Measurements from ENCODE around the gene MCFD2.

The MCFD2 gene

DNA sequence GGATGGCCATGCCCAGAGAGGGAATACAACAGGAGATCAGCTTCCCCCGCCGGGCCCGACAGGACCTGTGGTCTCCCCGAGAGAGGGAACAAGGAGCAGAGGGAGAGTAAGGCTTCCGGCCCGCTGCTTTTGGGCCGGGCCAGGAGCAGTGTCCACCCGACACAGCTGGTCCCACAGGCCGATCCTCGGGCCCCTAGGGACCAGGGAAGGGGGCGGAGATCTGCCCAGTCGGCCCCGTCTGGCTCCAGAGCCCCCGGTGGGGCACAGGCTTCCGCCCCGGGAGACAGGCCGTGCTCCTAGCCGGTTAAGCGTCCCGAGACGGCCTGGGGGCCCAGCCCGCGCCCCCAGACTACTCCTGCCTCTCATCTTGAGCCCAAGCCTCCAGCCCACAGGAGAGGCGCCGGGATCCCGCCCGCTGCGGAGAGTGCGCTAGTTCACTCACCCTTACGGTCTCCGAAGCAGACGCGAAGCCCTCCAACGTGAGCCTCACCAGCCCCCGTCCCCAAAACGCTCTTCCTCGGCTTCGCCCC is at the start of gene MCFD2:
MCFD2 (minus strand) TSS at position 526 of the 530 bp plus-strand sequence. CDS start 6,635 bp downstream, outside the sequence.
- DNase-seq (ENCODE audit: low read depth in 2 of 2): no peak

DNA sequence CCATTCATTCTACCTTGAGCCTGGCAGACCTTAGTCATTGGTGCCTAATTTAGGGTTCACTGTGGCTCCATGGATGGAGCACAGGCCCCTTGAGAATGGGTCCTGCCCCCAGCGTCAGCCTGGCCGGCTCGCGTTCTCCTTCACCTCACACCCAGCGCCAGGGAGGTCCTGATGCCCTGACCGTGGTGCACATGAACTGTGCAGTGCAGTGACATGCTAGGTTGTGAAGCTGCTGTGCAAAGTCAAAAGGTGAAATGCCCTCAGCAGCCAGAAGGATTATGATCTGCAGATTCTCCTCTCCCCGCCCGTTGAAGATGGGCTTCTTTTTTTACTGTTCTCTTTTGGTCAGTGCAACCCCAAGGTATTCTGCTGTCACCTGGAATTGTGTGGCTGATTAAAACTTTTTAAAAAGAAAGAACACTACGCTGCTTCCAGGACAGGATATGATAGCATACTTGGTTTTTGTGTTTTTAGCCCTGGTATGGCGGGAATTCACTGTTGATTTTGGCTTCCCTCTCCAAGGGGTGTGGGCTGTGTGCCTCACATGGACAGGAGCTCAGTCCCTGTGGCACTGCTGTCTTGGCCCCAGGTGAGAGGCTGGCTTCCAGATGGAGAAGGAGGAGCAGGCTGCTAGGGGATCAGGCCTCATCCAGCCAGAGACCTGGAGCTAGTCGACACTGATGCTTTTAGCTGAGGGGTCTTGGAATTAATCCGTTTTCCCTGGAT is 49.4 kb upstream of the MCFD2 start:
- DNase-seq (ENCODE audit: low read depth in 2 of 2): peak in 1 of 2 experiments; percentile 16

DNA sequence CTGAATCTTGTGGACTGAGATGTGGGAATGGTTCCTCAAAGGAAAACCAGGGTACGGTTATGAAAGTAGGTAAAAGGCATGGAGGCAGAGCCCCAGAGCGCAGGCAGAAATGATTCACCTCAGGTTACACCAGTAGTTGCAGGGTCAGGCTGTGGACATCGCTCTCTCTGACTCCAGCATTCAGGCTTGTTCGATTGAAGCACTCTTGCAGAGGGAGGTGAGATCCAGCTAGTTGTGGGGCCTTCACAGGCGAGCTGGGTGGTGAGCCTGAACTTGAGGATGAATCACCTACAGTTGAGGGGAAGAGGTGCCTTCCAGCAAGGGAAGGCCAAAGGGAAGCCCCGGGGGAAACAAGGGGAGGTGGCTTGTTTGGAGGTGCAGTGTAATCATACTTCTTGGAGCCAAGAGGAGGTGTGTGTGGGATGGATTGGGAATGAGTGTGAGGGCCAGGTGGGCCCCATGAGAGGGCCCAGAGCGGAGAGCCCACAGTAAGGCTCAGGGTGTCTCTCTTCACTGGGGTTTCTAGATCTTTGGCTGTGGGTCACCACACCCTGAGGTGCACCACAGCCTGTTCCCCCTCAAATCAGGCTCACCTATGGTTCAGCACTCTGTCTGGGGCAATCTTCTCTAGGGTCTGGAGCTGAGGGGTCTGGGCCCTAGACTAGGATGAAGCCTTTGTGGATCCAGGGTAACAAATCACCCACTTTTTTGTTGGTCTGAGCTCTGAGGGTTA is 48.5 kb upstream of the MCFD2 start:
- no peak for DNase-seq (ENCODE audit: low read depth in 2 of 2)

DNA sequence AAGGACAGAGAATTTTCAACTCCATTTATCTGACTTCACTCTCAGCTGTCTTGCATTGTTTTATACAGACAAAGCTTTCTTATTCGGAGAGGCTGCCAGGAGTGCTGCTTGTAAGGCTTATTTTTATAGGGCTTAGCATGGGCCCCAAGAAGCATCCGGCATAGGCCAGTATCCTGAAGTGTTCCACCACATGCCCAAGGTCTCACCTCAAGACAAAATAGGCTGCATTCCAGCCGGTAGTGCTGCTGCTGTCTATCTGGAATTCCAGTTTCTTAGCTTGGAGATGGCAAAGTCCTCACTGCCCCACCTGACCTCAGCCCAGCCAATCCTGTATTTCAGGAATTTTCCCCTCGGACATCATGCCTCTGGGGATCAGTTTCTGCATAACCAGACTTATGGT is 47.6 kb upstream of the MCFD2 start:
- no peak for DNase-seq (ENCODE audit: low read depth in 2 of 2)

DNA sequence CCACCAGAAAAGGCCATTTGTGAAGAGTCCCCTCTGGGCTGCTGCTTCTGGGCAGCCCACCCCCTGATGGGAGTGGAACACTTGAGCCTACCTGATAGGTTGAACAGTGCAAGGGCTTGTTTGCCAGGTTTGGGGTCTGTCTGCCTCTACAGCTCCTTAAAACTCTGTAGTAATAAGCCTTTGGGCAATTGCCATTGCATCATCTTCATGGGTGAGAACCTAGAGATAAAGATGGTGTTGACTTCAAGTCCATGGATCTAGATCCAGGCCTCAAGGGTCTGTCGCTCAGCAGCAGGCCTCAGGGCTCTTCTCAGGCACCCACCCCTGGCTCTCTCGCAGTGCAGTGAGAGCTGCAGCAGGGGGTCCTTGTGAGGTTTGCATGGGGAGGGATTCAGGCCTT is 47.1 kb upstream of the MCFD2 start:
- no peak for DNase-seq (ENCODE audit: low read depth in 2 of 2)

DNA sequence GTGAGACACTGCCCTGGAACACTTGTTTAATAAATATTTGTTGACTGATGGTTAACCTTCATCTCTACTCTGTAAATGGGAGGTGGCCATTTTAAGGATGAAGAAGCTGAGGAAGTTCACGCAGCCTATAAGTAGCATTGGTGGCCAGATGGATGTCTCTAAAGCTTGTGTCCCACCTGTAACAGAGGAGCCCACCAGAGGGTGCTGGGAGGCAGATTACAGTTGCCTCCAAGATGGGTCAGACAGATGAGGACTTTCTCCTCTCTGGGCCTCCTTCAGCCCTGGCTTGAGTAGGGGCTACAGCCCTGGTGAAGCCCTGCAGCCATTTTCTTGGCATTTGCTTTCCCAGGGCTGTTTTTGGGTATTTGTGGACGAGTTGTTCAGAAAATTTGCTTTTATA is 45.0 kb upstream of the MCFD2 start:
- DNase-seq (ENCODE audit: low read depth in 2 of 2): no peak

DNA sequence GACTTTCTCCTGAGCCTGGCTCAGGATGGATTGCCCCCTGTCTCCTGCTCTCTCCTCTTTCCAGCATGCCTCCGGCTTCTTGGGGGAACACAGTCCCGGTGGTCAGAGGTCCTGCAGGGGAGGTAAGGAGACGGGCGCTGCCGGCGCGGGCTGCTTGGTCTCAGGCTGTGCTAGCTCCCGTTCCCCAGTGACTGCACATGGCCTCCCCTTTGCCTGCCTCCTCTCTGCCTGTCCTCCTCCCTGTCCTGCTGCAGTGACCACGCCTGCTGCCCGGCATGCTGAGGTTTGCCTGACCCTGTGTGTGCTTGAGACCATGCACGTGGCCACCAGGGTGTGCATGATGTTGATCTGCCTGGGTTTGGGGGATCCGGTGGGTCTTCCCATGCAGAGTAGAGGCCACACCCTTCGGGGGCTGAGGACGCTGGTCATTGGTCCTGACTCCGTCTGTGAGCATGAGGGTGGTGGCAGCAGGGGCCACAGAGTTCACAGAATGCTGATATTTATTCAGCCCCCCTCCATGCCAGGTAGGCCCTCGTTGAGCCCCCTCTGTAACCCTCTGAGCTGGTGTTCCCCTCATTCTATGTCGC is 42.9 kb upstream of the MCFD2 start:
- no peak for DNase-seq (ENCODE audit: low read depth in 2 of 2)

DNA sequence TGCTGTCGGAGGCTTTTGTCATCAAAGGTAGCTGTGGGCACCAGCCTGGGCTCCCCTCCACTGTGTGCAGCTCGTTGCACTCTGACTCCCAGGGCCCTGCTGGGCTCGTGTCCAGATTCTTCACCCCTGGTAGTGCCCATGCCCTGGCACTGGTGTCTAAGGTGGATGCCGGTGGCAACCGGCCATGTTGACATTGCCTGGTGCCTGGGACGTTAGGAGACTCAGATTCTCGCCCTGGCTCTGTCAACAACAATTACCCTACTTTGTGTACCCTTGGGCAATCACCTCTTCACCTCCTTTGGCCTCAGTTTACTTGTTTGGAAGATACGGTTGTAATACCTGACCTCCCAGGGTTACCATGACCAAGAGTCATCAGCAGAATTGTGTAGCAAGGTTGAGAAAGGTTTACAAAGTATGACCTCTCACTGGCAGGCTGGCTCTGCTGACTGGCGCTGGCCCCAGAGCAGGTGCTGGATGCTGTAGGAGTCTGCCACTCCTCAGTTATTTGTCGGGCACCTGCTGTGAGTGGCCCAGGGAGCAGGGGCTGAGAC is 41.5 kb upstream of the MCFD2 start:
- DNase-seq (ENCODE audit: low read depth in 2 of 2): no peak

DNA sequence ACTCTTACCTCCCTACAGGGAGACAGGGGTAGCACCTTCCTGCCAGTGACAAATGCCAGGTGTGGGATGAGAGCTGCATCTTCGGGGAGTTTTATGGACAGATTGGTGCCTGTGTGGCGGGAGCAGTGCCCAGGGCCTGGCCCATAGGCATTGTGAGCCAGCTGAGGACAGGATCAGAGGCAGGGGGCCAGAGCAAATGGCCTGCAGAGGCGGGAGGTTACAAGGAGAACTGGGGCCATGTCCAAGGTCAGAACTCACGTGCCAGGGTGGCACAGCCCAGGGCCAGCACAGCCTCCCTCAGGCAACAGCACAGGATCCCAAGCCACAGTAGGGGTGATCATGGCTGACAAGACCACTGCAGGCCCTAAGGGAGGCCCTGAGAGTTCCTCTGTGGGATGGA is 40.2 kb upstream of the MCFD2 start:
- no peak for DNase-seq (ENCODE audit: low read depth in 2 of 2)

DNA sequence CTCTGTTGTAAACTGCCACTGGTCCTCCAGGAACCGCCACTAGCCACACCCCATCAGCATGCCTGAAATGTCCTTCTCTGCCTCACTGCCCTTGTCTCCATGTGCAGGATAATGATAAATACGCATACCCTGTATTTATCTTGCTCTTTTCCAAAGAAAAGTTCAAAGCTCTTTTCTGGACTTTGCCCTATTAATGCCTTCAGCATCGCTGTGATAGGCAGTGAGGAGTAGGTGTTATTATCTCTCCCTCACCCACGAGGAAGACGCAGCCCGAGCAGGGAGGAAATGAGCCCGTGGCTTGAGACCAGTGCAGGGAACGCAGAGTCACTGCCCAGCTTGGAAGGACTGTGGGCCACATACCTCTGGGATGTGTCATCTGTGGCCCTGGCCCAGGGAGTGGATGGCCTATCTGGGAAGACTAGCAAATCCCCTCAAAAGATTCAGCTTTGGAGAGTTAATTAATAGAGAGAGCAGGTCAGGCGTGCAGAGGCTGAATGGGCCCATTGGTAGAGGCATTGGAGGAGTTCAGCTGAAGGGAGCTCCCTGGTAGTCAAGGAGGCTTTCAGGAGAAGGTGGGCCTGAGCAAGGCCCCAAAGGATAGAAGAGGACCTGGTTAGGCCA is 39.5 kb upstream of the MCFD2 start:
- peak; percentile 56 to 58 for DNase-seq (ENCODE audit: low read depth in 2 of 2)

DNA sequence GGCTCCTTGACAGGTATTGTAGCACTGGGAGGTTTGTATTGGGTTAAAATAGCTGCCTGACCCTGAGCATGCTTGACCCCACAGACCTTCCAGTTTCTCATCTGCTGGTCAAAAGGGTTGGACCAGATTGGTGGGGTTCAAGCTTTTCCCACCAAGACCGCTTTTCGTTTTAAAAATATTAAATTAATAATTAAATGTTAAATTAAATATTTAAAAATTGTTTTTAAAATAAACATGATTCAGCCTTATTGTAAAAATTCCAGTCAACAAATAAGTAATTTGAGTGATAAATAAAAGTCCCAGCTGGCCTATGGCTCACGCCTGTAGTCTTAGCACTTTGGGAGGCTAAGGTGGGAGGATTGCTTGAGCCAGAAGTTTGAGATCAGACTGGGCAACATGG is 36.6 kb upstream of the MCFD2 start:
- no peak for DNase-seq (ENCODE audit: low read depth in 2 of 2)

DNA sequence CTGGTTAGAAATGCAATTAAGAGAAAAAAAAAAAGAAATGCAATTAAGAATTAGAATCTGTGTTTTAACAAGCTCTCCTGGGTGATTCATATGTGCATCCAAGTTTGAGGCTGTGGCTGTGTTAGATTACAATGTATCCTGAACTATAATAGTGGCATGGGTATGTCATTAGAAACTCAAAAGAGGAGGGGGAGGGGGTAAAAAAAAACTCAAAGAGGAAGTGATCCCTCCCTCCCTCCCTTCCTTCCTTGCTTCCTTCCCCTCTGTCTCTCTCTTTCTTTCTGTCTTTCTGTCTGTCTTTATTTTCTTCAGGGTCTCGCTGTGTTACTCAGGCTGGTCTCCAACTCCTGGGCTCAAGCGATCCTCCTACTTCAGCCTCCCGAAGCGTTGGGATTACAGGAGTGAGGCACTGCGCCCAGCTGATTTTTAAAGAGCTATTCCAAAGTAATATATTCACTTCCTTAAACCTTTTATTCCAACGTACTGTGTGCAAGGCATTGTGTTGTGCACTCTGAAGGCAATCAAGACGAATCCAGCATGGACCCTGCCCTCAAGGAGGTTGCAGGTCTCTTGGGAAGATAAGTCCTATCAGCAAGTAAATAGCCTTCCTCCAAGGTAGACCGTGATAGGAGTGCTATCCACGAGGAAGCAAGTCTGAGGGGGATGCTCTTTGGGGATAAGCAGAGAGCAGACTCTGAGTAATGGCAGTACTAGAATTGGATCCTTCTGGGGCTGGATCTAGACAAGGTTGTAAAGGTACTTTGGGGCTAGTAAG is 35.9 kb upstream of the MCFD2 start:
- DNase-seq (ENCODE audit: low read depth in 2 of 2): no peak

DNA sequence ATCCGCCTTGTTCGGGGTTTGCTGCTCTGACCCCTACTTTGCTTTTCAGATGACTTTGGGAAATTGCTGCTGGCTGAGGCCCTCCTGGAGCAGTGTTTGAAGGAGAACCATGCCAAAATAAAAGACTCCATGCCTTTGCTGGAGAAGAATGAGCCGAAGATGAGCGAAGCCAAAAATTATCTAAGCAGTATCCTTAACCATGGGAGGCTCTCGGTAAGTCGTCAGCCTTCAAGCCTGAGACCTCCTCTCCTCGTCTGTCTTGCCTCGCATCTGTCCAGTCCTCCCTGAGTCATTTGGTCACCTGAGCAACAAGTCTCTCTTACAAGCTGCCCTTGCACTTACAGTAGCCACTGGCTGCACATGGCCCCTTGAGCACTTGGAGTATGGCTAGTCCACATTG is 34.7 kb upstream of the MCFD2 start:
- DNase-seq (ENCODE audit: low read depth in 2 of 2): no peak

DNA sequence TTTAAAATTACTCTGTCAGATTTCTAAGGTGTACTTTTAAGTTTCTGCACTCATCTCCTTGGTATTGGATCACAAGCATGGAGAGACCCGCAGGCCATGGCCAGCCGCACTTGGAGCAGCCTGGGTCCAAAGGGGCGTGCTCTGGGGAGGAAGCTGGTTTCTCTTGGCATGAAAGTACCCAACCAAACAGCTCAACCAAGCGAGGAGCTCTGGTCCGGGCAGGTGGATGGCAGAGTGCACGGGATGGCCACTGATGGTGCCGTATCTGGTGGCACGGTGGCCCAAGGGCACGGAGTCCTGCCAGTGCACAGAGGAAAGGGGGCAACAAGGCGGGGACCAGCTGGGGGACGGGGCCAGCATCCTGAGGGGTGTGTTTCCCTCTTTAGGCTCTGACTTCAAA is 32.2 kb upstream of the MCFD2 start:
- no peak for DNase-seq (ENCODE audit: low read depth in 2 of 2)

DNA sequence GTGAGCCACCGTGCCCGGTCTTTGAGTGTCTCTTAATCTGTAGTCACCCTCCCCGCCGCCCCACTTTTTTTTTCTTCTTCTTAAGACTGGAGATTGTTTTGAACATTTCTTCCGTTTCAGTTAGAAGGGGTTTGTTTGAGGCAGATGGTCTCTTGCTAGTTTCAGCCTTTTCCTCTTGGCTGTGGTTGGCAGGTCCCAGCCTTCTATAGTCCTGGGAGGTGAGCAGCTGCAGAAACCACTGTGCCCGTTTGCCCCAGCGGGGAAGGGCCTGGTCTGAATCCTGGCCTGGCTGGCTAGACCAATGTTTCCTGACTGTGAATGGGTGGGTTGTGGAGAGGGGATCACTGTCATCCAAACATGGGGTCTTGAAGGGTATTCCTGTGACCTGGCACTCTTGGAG is 30.1 kb upstream of the MCFD2 start:
- DNase-seq (ENCODE audit: low read depth in 2 of 2): no peak

DNA sequence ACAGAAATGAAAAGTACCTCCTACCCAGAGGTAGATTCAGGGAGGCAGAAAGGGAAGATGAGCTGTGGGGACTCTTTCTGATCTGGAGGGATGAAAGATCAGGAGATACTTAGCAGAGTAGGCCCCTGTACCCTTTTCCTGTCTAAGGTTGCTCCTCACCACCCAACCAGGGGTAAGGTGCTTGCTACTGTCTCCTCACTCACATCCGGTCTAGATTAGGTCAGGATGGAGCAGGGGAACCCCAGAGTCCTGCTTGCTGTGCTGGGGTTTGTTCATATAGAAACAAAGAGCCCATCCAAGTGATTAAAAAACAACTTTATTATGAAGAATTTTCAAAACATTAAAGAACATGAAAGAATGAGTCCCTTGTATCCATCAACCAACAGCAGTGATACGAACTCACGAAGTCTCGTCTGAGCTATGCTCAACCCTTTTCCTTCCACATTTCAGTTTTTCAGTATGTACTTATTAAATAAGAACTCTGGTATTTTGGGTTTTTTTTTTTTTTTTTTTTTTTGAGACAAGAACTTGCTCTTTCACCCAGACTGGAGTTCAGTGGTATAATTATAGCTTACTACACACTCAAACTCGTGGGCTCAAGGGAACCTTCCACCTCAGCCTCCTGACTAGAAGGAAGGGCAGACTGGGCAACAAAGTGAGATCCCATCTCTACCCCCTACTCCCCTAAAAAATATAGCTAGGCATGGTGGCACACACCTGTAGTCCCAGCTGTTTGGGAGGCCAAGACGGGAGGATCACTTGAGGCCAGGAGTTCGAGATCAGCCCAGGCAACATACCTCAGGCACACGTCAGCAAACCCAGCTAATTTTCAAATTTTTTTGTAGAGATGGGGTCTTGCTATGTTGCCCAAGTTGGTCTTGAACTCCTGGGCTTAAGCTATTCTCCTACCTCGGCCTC is 28.5 kb upstream of the MCFD2 start:
- no peak for DNase-seq (ENCODE audit: low read depth in 2 of 2)

DNA sequence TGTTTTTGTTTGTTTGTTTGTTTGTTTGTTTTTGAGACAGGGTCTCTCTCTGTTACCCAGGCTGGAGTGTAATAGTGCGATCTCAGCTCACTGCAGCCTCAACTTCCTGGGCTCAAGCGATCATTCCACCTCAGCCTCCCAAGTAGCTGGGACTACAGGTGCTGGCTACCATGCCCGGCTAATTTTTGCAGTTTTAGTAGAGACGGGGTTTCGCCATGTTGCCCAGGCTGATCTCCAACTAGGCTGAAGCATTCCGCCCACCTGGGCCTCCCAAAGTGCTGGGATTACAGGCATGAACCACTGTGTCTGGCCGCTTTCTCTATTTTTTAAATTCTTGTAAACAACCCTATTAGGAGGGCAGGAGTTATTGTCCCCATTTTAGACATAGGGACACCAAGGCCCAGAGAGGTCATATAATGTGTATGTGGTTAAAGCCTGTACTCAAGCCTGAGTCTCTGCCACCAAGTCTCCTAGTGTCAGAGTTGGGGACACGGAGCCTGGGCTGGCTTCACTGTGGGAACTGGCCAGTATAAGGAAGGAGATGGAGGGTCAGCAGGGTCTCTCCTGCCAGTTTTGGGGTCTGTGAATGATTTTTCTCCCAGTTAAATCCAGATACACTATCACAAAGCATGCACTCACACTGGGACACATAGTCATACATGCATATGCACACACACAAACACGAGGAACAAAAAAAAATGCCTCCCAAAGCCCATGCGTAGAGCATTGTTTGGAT is 27.5 kb upstream of the MCFD2 start:
- no peak for DNase-seq (ENCODE audit: low read depth in 2 of 2)

DNA sequence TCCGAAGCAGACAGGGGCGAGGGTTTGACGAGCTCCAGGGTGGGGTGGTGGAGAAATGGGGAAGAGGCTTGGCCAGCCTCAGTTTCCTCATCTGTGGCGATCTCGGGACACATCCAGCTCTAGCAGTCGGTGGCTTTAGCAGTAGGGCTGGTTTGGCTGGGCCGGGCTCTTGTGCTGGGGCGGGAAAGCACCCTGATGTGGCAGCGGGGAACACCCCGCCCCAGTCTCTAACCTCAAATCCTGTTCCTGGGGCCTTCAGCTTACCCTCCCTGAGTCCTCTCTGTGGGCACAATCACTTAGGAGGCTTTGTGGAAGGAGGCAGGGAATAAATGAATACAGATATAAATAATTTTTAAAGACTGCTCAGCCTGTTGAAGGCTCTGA is 26.5 kb upstream of the MCFD2 start:
- no peak for DNase-seq (ENCODE audit: low read depth in 2 of 2)

DNA sequence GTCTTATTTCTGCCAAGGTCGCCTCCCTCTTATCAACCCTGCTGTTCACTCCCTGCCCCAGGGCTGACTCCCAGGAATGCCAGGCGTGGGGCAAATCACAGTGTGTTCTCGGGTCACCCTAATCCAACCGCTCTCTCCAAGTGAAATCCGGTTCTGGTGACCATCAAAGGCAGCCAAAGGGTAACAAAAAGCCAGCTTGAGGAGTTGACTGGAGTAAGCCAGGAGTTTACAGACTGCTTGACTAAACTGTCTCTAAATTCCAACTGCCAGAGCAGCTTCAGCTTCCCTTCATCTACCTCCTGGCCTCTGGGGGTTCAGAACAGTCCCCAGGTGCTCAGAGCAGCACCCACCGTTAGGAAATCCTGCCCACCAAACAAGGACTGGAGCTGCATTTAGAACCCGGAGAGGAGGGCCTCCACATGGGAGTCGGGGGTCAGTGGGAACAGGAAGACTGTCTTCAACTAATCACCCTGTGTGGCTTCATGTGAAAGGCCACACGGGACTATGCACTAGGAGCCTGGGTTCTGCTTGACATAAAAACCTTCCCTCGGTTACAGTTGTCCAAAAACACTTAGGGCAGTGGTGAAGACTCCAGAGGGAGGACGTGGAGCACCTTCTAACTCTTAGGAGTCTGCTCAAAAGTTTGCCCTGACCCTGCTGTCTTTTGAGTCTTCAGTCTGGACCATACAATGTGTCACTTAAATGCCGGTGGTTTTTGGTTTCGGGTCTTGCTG is 24.2 kb upstream of the MCFD2 start:
- DNase-seq (ENCODE audit: low read depth in 2 of 2): no peak
